GM19438 (cell line): Measurements from ENCODE around the gene DPH2.

Experiments used
- ATAC-seq: cut with Tn5 transposase; IDR thresholded peaks from one replicate; pipeline ENCODE4 v1.9.1; 2021; ENCODE audit warnings: low read depth; ENCODE audit not compliant: unreplicated experiment

Gene DPH2

GRCh38 chr1:43965316-43965715, 4.5 kb upstream of the DPH2 start:
- no peak for ATAC-seq

- no peak for ATAC-seq
Observed at GRCh38 chr1:43968348-43968948, 1.4 kb upstream of the DPH2 start.

DNA sequence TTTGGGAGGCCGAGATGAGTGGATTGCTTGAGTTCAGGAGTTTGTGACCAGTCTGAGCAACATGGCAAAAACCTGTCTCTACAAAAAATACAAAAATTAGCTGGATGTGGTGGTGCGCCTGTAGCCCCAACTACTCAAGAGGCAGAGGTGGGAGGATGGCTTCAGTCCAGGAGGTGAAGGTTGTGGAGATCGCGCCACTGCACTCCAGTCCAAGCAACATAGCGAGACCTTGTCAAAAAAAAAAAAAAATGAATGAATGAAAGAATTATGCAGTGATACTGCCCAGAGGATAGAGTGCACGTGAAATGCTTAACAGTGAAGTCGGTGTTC, 429 bp upstream of the DPH2 start:
- ATAC-seq, result no peak

GRCh38 chr1:43970502-43970901, 692 bp downstream of the DPH2 start:
- ATAC-seq, result no peak

DNA sequence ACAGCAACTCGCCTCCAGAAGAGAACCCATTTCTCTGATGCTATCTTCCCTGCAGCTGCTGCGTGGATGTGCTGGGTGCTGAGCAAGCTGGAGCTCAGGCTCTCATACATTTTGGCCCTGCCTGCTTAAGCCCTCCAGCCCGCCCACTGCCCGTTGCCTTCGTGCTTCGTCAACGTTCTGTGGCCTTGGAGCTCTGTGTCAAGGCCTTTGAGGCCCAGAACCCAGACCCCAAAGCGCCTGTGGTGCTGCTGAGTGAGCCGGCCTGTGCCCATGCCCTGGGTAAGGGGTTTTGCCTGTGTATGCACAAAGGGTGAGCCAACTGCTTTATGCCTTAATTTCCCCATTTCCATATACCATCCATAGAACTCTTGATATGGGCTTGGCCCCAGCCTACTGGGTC, 1.1 kb downstream of the DPH2 start:
- ATAC-seq, result no peak

DNA sequence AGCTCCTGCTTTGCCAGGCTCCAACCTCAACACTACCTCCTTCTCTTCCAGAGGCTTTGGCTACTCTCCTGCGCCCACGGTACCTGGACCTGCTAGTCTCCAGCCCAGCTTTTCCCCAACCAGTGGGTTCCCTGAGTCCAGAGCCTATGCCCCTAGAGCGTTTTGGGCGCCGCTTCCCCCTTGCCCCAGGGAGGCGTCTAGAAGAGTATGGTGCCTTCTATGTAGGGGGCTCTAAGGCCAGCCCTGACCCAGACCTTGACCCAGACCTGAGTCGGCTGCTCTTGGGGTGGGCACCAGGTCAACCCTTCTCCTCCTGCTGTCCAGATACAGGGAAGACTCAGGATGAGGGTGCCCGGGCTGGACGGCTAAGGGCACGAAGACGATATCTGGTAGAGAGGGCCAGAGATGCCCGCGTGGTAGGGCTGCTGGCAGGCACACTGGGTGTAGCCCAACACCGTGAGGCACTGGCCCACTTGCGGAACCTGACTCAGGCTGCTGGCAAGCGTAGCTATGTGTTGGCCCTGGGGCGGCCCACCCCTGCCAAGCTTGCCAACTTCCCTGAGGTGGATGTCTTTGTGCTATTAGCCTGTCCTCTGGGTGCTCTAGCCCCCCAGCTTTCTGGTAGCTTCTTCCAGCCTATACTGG, 1.6 kb downstream of the DPH2 start:
- no peak for ATAC-seq

DNA sequence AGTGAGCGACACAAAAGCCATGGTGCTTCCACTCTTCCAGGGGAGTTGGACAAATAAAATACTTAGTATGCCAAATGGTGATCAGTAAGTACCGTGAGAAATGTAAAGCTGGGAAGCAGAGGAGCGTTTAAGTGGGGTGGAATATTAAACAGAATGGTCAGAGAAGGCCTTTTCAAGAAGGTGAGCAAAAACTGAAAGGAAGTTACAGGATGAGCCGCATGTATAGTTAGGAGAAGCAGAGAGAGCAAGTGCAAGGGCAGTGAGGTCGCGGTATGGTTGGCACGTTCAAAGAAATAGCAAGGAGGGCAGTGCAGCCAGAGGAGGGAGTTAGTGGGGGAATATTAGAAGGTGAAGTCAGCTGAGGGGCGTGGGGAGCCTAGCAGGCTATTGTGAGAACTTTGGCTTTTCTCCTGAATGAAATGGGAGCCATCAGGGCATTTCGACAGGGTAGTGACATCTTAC, 4.2 kb downstream of the DPH2 start:
- no peak for ATAC-seq

DNA sequence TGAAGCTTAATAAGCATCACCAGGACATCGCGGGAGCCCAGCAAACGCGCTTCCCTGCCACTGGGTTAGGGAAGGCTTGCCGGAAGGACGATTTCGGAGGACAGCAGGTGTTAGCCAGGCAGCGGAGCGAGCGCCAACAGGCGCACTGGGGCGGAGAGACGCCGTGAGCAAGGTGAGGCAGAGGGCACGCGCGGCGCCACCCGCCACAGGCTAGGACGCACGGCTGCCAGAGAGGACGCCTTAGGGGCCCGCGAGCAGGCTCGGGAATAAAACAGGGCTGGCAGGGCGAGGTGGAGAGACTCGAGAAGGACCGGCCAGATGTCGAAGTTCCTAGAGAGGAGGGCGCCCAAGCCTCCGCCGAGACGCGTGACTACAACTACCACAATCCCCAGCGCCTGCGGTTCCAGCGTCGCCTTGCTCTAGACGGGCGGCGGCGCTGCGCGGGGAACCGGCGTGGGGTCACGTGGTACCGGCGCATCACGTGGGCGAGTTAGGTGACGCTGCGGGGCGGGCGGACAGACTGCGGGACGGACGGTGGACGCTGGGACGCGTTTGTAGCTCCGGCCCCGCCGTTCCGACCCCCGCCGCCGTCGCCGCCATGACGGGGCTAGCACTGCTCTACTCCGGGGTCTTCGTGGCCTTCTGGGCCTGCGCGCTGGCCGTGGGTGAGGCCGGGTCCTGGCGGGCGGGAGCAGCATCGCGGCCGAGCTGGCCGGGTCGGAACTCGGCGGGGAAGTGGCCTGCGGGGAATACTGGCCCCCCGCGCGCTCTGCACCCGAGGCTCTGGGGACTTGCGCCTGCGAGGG, 4.8 kb downstream of the DPH2 start, which contains the start of gene ATP6V0B:
TSS of gene ATP6V0B (plus strand) at position 518 of the 806 bp plus-strand sequence. CDS start at position 599, 81 bp downstream.
- ATAC-seq, result peak; percentile 60

- ATAC-seq, result no peak
Observed at GRCh38 chr1:43975249-43975961, 5.6 kb downstream of the DPH2 start.

DNA sequence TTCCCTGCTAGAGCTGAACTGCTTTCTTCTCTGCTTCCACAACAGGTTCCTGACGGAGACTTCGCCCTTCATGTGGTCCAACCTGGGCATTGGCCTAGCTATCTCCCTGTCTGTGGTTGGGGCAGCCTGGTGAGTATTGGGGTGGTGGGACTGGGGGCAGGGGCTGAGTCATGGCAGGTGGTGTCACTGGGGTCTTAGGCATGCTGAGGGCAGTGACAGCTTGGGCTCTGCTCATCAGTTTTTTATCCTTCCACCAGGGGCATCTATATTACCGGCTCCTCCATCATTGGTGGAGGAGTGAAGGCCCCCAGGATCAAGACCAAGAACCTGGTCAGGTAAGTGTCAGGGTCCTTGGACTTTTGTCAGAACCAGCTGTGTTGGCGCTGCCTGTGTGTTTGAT, 6.2 kb downstream of the DPH2 start:
- ATAC-seq, result no peak

GRCh38 chr1:43976890-43977289, 7.1 kb downstream of the DPH2 start:
- no peak for ATAC-seq

DNA sequence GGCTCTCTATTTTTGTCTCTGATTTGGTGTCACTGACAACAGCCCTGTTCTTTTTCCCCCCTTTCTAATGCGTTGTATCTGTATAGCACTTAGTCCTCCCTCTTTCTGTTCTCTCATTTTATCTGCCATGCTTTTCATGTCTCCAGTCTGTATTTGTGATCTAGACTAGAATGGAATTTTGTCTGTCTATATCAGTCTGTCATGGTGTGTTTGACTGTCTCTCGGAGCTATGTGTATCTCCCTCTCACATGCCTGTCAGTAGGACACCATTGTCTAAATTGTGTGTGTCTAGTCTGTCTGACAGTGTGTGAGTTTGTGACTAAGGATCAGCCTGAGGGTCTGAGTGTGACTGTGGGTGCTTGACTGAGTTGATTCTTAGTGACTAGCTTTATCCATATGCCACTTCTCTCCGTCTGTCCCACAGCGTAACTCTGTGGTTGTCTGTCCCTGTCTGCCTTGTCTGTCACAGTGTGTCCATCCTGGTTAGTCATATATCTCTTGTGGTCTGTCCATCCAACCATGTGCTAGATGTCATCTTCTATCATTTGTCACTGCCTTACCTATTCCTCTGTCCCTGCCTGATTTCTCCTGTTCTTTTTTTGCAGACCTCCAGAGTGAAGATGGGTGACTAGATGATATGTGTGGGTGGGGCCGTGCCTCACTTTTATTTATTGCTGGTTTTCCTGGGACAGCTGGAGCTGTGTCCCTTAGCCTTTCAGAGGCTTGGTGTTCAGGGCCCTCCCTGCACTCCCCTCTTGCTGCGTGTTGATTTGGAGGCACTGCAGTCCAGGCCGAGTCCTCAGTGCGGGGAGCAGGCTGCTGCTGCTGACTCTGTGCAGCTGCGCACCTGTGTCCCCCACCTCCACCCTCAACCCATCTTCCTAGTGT, 7.8 kb downstream of the DPH2 start:
- no peak for ATAC-seq

GRCh38 chr1:43978264-43978550, 8.4 kb downstream of the DPH2 start:
- no peak for ATAC-seq

GRCh38 chr1:43978551-43979260, 8.9 kb downstream of the DPH2 start, which contains the start of gene B4GALT2:
B4GALT2 (plus strand) TSS chr1:43979210; CDS start chr1:43981161, 1,951 bp downstream.
- ATAC-seq, result no peak

- ATAC-seq, result no peak
Observed at GRCh38 chr1:43979261-43979527, 9.4 kb downstream of the DPH2 start.

GRCh38 chr1:43979528-43980254, 9.9 kb downstream of the DPH2 start:
- ATAC-seq, result no peak

- no peak for ATAC-seq
Observed at GRCh38 chr1:43980255-43981134, 10.7 kb downstream of the DPH2 start.

- ATAC-seq, result no peak
Observed at GRCh38 chr1:43981135-43981491, 11.3 kb downstream of the DPH2 start.
